Measurements from ENCODE around the gene BCORL1. TPM values are rescaled to one million over a fixed set of nuclear protein-coding genes. Genes with fewer than 3 reads are reported as not detected.

BCORL1 gene
- polyA plus RNA-seq, 1 of the 3 experiments (the other 2 are of a cell fraction) = 4.2 TPM

GRCh38 chrX:130047416-130047815, 65.0 kb downstream of the BCORL1 start:
- no peak for DNase-seq
- Histone ChIP-seq H3K9me3 (no peaks in the 10 kb centered on the region), H3K9ac (no peak overlapping the region), H2AFZ (ENCODE audit: low read depth) (no peak overlapping the region), H3K36me3 (replicated peaks in 1 of 2; ENCODE audit: control insufficient read depth in 1 of 2, insufficient read depth in 2 of 2, low read length in 1 of 2) (peaks cover 24 to 27% of the 10 kb centered on the region in 2 experiments), H3K9me2 (no peaks in the 10 kb centered on the region), H3K27ac (ENCODE audit: low read depth in 2 of 2, low read length in 1 of 2) (no peak overlapping the region), H3K4me2 (no peak overlapping the region), H3F3A (replicated peaks; ENCODE audit: insufficient read depth) (no peaks in the 10 kb centered on the region), H3K27me3 (ENCODE audit: insufficient read depth) (no peaks in the 10 kb centered on the region; the same call in 1 of the 2 replicates), H3K4me1 (ENCODE audit: control insufficient read depth in 1 of 2, insufficient read depth in 2 of 2, low read depth in 1 of 2, low read length in 1 of 2) (no peaks in the 10 kb centered on the region), H3K79me2 (ENCODE audit: insufficient read depth) (no peaks in the 10 kb centered on the region), H4K20me1 (ENCODE audit: insufficient read depth) (no peaks in the 10 kb centered on the region), H3K4me3 (ENCODE audit: low read depth in 2 of 2, low read length in 1 of 2) (no peak overlapping the region)
- POLR2A ChIA-PET = no interaction called here
- no peak for TF ChIP-seq NFIC (IDR thresholded peaks at IDR 0.05; ENCODE audit: borderline replicate concordance)
- no peak for TF ChIP-seq FOXJ3 (CRISPR knock-in tag; IDR thresholded peaks at IDR 0.05)
- TF ChIP-seq YY1 (IDR thresholded peaks at IDR 0.05; ENCODE audit: low read depth) = no peak
- no peak for TF ChIP-seq TCF12 (IDR thresholded peaks at IDR 0.05)
- TF ChIP-seq USF1 (IDR thresholded peaks at IDR 0.05; ENCODE audit: borderline replicate concordance, low read depth) = no peak
- no peak for TF ChIP-seq RFX5 (IDR thresholded peaks at IDR 0.05; ENCODE audit: low read length)
- no peak for TF ChIP-seq ELF1 (IDR thresholded peaks at IDR 0.05)
- TF ChIP-seq, protein P1, sequence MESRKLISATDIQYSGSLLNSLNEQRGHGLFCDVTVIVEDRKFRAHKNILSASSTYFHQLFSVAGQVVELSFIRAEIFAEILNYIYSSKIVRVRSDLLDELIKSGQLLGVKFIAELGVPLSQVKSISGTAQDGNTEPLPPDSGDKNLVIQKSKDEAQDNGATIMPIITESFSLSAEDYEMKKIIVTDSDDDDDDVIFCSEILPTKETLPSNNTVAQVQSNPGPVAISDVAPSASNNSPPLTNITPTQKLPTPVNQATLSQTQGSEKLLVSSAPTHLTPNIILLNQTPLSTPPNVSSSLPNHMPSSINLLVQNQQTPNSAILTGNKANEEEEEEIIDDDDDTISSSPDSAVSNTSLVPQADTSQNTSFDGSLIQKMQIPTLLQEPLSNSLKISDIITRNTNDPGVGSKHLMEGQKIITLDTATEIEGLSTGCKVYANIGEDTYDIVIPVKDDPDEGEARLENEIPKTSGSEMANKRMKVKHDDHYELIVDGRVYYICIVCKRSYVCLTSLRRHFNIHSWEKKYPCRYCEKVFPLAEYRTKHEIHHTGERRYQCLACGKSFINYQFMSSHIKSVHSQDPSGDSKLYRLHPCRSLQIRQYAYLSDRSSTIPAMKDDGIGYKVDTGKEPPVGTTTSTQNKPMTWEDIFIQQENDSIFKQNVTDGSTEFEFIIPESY (IDR thresholded peaks at IDR 0.05; ENCODE audit: borderline replicate concordance, low read depth) = no peak
- TF ChIP-seq RXRA (IDR thresholded peaks at IDR 0.05; ENCODE audit: borderline replicate concordance, low read depth) = no peak
- TF ChIP-seq FOXM1 (IDR thresholded peaks at IDR 0.05; ENCODE audit: low read depth) = no peak
- TF ChIP-seq SMC3 (IDR thresholded peaks at IDR 0.05; ENCODE audit: low read depth, low read length) = no peak
- no peak for TF ChIP-seq FOSL2 (IDR thresholded peaks at IDR 0.05; ENCODE audit: borderline replicate concordance, low read depth)
- TF ChIP-seq, protein P2, sequence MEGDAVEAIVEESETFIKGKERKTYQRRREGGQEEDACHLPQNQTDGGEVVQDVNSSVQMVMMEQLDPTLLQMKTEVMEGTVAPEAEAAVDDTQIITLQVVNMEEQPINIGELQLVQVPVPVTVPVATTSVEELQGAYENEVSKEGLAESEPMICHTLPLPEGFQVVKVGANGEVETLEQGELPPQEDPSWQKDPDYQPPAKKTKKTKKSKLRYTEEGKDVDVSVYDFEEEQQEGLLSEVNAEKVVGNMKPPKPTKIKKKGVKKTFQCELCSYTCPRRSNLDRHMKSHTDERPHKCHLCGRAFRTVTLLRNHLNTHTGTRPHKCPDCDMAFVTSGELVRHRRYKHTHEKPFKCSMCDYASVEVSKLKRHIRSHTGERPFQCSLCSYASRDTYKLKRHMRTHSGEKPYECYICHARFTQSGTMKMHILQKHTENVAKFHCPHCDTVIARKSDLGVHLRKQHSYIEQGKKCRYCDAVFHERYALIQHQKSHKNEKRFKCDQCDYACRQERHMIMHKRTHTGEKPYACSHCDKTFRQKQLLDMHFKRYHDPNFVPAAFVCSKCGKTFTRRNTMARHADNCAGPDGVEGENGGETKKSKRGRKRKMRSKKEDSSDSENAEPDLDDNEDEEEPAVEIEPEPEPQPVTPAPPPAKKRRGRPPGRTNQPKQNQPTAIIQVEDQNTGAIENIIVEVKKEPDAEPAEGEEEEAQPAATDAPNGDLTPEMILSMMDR (IDR thresholded peaks at IDR 0.05) = no peak
- TF ChIP-seq GABPA (IDR thresholded peaks at IDR 0.05; ENCODE audit: low read depth) = no peak
- TF ChIP-seq SIN3A (IDR thresholded peaks at IDR 0.05; ENCODE audit: borderline replicate concordance, low read depth, low read length) = no peak
- 63% methylated on average over 5 of the region's 5 CpGs for WGBS (ENCODE audit: low lambda C conversion rate)
- CTCF ChIA-PET = interaction anchor here (1.0 to 1.7 kb wide), 7 partner anchors 13 to 443 kb away, joined by 3 to 8 read pairs (median 4); no protein-coding TSS in a partner anchor

Data from SK-N-SH (cell line).